HG03103 (cell line): ENCODE results near the gene THSD4.

Source experiments
- ATAC-seq: cut with Tn5 transposase; IDR thresholded peaks from one replicate; pipeline ENCODE4 v1.9.1; 2021; ENCODE audit warnings: low read depth; ENCODE audit not compliant: unreplicated experiment

Gene THSD4

GRCh38 chr15:71686221-71687050, 571.2 kb downstream of the THSD4 start:
- ATAC-seq = no peak

- no peak for ATAC-seq
These were observed 572.7 kb downstream of the THSD4 start for GRCh38 chr15:71687902-71688508.

GRCh38 chr15:71688509-71689094, 573.3 kb downstream of the THSD4 start:
- no peak for ATAC-seq

DNA sequence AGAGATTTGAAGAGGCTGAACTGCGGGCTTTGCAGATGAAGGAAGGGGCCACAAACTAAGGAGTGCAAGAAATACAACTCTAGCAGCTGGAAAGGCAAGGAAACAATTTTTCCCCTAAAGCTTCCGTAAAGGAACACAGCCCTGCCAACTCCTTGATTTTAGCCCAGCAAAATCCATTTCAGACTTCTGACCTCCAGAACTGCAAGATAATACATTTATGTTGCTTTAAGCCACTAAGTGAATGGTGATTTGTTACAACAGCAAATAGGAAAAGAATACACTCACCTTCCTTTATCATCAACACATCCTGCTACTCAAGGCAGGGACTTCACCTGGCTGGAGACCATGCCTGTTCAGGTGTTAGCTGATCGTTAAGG, 575.8 kb downstream of the THSD4 start:
- no peak for ATAC-seq

DNA sequence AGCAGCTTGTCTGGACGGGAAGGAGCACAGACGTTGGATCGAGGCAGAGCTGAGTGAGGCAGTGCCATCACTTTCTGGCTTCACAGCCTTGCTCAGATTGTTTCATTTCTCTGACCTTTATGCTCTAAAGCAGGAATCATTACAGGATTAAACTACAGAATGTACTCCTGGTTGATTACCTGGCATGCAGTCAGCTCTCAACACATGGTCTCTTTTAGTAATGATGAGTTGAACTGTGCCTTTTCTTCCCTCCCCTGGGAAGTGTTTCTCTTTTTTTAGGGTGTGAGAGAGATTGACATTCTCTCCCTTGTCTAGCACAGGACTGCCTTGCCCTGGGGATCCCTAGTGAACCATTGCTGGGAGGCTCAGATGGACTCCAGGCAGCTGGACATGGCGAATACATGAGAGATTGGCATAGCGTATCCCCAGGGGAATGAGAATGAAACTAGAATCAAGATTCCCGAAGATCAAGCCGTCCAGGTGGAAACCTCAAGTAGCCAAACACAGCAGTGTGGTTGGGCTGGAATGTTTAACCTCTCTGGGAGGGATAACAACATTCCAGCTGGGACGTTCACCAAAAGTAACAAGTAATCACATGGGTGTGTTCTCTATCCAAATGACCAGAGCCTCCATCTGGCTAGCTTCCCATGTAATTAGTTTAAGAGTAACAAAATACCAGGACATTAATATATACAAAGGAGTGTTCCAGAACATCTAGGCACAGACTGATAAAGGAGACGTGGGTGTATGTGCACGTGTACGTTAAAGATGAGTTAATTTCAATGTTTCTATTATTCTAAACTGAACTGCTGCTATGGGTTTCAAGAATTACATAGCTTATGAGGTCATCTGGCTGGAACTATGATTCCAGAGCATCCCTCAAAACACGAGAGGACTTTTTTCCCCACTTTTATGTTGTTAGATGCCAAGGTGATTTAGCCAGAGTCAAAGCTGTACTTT, 576.5 kb downstream of the THSD4 start:
- no peak for ATAC-seq

GRCh38 chr15:71697236-71697635, 582.0 kb downstream of the THSD4 start:
- no peak for ATAC-seq

DNA sequence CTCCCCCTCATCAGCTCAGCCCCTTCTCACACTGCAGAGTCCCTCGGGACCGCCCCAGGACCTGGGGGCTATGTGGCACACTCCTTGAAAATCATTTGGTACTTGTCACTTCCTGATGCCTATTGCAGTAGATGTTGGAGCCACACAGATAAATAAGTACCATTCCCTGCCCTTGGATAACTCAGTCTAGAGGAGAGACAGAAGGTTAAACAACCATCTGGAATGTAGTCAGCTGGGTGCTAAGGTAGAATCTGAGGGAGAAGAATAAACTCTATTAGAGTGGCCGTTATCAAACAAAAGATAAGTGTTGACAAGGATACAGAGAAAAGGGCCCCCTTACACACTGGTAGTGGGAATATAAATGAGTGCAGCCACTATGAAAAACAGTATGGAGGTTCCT, 582.8 kb downstream of the THSD4 start:
- ATAC-seq = no peak

GRCh38 chr15:71698742-71699141, 583.5 kb downstream of the THSD4 start:
- no peak for ATAC-seq

- no peak for ATAC-seq
These were observed 584.7 kb downstream of the THSD4 start for GRCh38 chr15:71699977-71700376.

DNA sequence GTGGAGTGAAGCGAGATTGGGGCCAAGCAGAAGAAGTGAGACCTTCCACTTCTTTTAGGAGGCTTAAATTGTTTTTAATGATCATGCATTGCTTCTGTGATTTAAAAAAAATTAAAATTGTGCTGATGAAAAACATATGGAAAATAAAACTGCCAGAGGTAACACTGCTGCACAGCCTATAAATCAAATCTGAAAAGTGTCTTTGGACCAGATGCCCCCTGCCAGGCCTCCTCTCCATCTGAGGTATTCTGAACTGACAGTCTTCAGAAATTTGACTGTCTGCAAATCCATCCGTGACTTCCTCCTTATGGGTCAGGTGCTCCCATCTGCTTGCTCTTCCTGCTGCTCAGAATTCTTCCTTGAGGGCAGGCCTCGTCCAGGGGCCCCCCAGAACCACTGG, 586.5 kb downstream of the THSD4 start:
- ATAC-seq = no peak

GRCh38 chr15:71702496-71702895, 587.2 kb downstream of the THSD4 start:
- ATAC-seq = no peak

GRCh38 chr15:71705151-71705550, 589.9 kb downstream of the THSD4 start:
- no peak for ATAC-seq

GRCh38 chr15:71706461-71707229, 591.4 kb downstream of the THSD4 start:
- ATAC-seq = no peak

DNA sequence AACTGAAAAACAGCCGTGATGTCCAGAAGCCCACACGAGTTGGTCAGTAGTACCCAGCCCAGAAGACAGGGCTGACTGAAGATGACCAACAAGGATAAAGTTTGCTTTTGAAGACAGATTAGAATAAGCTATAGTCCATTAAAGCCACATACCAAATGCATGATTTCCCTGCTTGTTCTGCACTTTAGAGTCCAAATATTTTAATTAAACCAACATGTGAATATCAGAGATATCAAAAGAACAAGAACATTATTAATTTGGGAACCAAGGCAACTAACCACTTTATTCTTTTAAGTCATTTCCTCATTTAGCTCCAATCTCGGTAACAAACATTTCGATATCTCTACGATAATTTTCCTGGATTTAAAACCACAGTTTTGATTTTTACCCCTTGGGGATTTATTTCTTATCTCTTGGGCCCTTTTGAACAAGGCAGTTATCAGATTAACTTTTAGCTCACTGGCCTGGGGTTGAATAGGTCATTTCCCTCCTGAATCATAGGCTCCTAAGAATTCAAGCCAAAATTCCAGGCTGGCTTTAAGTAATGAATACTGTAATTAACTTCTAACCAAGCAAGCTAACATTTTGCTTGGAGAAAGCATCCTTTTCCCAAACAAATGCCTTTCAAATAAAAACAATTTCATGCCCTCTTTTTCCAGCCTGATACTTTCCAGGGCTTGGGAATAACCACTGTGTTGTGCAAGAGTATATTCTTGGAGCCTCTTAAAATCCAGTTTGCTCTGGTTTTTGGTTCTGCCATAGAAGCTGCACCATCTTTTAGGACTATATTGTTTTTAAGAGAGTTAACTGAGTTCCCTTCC, 592.2 kb downstream of the THSD4 start:
- no peak for ATAC-seq

DNA sequence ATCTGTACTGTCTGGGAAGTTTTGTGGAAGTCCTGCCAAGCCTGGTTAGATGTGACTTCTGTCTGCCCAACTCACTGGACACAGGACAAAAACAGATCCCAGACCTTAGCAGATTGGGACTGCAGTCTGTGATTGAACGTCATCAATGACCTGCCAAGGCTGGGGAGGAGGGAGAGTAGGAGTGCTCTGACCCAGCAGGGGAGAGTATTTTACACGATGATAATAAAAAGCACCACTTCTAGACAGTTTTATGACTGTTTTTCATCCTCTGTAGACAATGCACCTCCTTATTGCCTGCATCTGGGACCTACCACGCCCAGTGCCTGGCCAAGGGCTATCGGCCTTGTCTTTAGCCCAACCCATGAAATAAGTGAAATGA, 592.8 kb downstream of the THSD4 start:
- ATAC-seq = no peak

- ATAC-seq = no peak
These were observed 593.5 kb downstream of the THSD4 start for GRCh38 chr15:71708741-71709140.

GRCh38 chr15:71709808-71710418, 594.6 kb downstream of the THSD4 start:
- ATAC-seq = no peak

DNA sequence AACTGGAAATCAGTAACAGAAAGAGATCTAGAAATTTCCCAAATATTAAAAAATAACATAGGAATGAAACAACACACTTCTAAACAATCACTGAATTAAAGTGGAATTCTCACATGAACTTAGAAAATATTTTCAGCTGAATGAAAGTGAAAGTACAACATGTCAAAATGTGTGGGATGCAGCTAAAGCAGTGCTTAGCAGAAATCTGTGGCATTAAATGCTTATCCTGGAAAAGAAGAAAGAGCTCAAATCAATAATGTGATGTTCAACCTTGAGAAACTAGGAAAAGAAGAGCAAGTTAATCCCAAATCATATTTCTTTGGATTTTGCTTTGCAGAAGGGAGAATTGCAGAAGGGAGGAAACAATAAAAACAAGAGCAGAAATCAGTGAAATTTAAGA, 596.9 kb downstream of the THSD4 start:
- ATAC-seq = no peak
